MM.1S (cell line): ENCODE results near the gene PLEKHG1.

ENCODE experiments used
- DNase-seq: peaks from one replicate; pipeline ENCODE4 v3.0.0-alpha.2; 2015
- H2AFZ ChIP-seq: fragments of 300-600 bp; sonication (generic); 2 replicates; pipeline ENCODE4 v1.6.0; 2016; ENCODE audit warnings: antibody characterized with exemption, low read length
- H3F3A ChIP-seq: fragments of 300-600 bp; sonication (generic); 2 replicates; pipeline ENCODE4 v1.6.1; 2016; ENCODE audit warnings: mild to moderate bottlenecking, antibody characterized with exemption, low read length, moderate library complexity, mixed read lengths; ENCODE audit not compliant: insufficient read depth
- H3K27ac ChIP-seq: fragments of 300-600 bp; sonication (generic); 2 replicates; pipeline ENCODE4 v1.5.1; 2016; ENCODE audit warnings: mild to moderate bottlenecking, low read length
- H3K27me3 ChIP-seq: fragments of 300-600 bp; sonication (generic); replicated peaks from 2 replicates; pipeline ENCODE4 v1.6.0; 2016; ENCODE audit warnings: low read length; ENCODE audit not compliant: insufficient read depth
- H3K36me3 ChIP-seq: fragments of 300-600 bp; sonication (generic); replicated peaks from 2 replicates; pipeline ENCODE4 v1.6.1; 2016; ENCODE audit warnings: mild to moderate bottlenecking, low read length, mixed read lengths; ENCODE audit not compliant: insufficient read depth
- H3K4me1 ChIP-seq: fragments of 300-600 bp; sonication (generic); 2 replicates; pipeline ENCODE4 v1.6.1; 2016; ENCODE audit warnings: low read length, mixed read lengths
- H3K4me2 ChIP-seq: fragments of 300-600 bp; sonication (generic); 2 replicates; pipeline ENCODE4 v1.6.0; 2016; ENCODE audit warnings: low read depth, low read length
- H3K4me3 ChIP-seq: fragments of 300-600 bp; sonication (generic); 2 replicates; pipeline ENCODE4 v1.5.1; 2016; ENCODE audit warnings: low read length, mixed read lengths
- H3K79me2 ChIP-seq: fragments of 300-600 bp; sonication (generic); 2 replicates; pipeline ENCODE4 v1.6.1; 2016; ENCODE audit warnings: mixed run types, low read length, mixed read lengths
- H3K9ac ChIP-seq: fragments of 300-600 bp; sonication (generic); 2 replicates; pipeline ENCODE4 v1.6.1; 2016; ENCODE audit warnings: low read length, mixed read lengths
- H3K9me2 ChIP-seq: fragments of 300-600 bp; sonication (generic); replicated peaks from 2 replicates; pipeline ENCODE4 v1.6.1; 2016; ENCODE audit warnings: mild to moderate bottlenecking, low read length, mixed read lengths; ENCODE audit not compliant: insufficient read depth
- H3K9me3 ChIP-seq: fragments of 300-600 bp; sonication (generic); replicated peaks from 2 replicates; pipeline ENCODE4 v1.6.1; 2016; ENCODE audit warnings: mild to moderate bottlenecking, low read length, mixed read lengths; ENCODE audit not compliant: insufficient read depth
- H4K20me1 ChIP-seq: fragments of 300-600 bp; sonication (generic); 2 replicates; pipeline ENCODE4 v1.6.1; 2016; ENCODE audit warnings: mild to moderate bottlenecking, low read length, moderate library complexity, mixed read lengths; ENCODE audit not compliant: insufficient read depth
- CTCF ChIP-seq: fragments of 300-600 bp; sonication (generic); IDR thresholded peaks from 2 replicates; pipeline ENCODE4 v1.5.1; 2016; ENCODE audit warnings: antibody characterized with exemption, low read length, mixed read lengths
- EZH2 ChIP-seq: fragments of 300-600 bp; sonication (generic); optimal IDR thresholded peaks from 2 replicates; pipeline ENCODE3; 2017; ENCODE audit warnings: low read depth, mild to moderate bottlenecking, antibody characterized with exemption, low read length, mixed read lengths
- EZH2phosphoT487 ChIP-seq: fragments of 300-600 bp; sonication (generic); IDR thresholded peaks from 2 replicates; pipeline ENCODE4 v1.6.1; 2018; ENCODE audit warnings: antibody characterized with exemption, low read length

PLEKHG1 gene

GRCh38 chr6:150590446-150590845 is 9.2 kb upstream of the PLEKHG1 start:
- H3K79me2 ChIP-seq = no peaks in the 10 kb centered on the region
- no peak overlapping the region for H3K4me2 ChIP-seq
- no peak overlapping the region for H3K27ac ChIP-seq
- no peak for DNase-seq
- no peaks in the 10 kb centered on the region for H3K36me3 ChIP-seq
- H3K4me3 ChIP-seq = no peak overlapping the region
- H3F3A ChIP-seq = no peaks in the 10 kb centered on the region
- TF ChIP-seq EZH2 = no peak
- no peak for TF ChIP-seq CTCF
- no peak for TF ChIP-seq EZH2phosphoT487
- H4K20me1 ChIP-seq = no peaks in the 10 kb centered on the region
- no peaks in the 10 kb centered on the region for H3K4me1 ChIP-seq
- H2AFZ ChIP-seq = no peak overlapping the region
- no peaks in the 10 kb centered on the region for H3K9me3 ChIP-seq
- no peak overlapping the region for H3K9ac ChIP-seq
- no peaks in the 10 kb centered on the region for H3K27me3 ChIP-seq
- H3K9me2 ChIP-seq = no peaks in the 10 kb centered on the region

- no peaks in the 10 kb centered on the region for H3K9me2 ChIP-seq
- no peak overlapping the region for H2AFZ ChIP-seq
- H3K4me3 ChIP-seq = no peak overlapping the region
- H4K20me1 ChIP-seq = no peaks in the 10 kb centered on the region
- H3K27me3 ChIP-seq = no peaks in the 10 kb centered on the region
- no peaks in the 10 kb centered on the region for H3K4me1 ChIP-seq
- no peak overlapping the region for H3K27ac ChIP-seq
- H3K36me3 ChIP-seq = no peaks in the 10 kb centered on the region
- no peak overlapping the region for H3K4me2 ChIP-seq
- DNase-seq = no peak
- no peaks in the 10 kb centered on the region for H3K79me2 ChIP-seq
- no peaks in the 10 kb centered on the region for H3F3A ChIP-seq
- H3K9ac ChIP-seq = no peak overlapping the region
- TF ChIP-seq EZH2phosphoT487 = no peak
- TF ChIP-seq CTCF = no peak
- no peak for TF ChIP-seq EZH2
- H3K9me3 ChIP-seq = no peaks in the 10 kb centered on the region
Observed at GRCh38 chr6:150592377-150592995, 7.2 kb upstream of the PLEKHG1 start.

GRCh38 chr6:150593119-150593518 is 6.6 kb upstream of the PLEKHG1 start:
- H3K36me3 ChIP-seq = no peaks in the 10 kb centered on the region
- TF ChIP-seq EZH2phosphoT487 (no peak), EZH2 (no peak), CTCF (no peak)
- no peaks in the 10 kb centered on the region for H3K9me2 ChIP-seq
- no peak for DNase-seq
- no peak overlapping the region for H3K27ac ChIP-seq
- H3K27me3 ChIP-seq = no peaks in the 10 kb centered on the region
- H3K4me1 ChIP-seq = no peaks in the 10 kb centered on the region
- no peak overlapping the region for H3K4me3 ChIP-seq
- no peak overlapping the region for H2AFZ ChIP-seq
- no peaks in the 10 kb centered on the region for H4K20me1 ChIP-seq
- no peaks in the 10 kb centered on the region for H3F3A ChIP-seq
- H3K9ac ChIP-seq = no peak overlapping the region
- H3K79me2 ChIP-seq = no peaks in the 10 kb centered on the region
- H3K9me3 ChIP-seq = no peaks in the 10 kb centered on the region
- H3K4me2 ChIP-seq = no peak overlapping the region
